HepG2 (cell line): Measurements from ENCODE around the gene SAMD4A. TPM values are rescaled to one million over a fixed set of nuclear protein-coding genes. Genes with fewer than 3 reads are reported as not detected.
A peak's percentile ranks its signal among the peaks of the same experiment; 100 is the strongest.

ENCODE experiments used
- ATAC-seq: fragments of 200-7000 bp; cut with Tn5 transposase; 3 replicates; pipeline ENCODE4 v1.9.1; 2020; ENCODE audit warnings: mild to moderate bottlenecking, moderate library complexity
- BruUV-seq: library from RNA; stranded (reverse); fragments of 400-500 nt; replicated peaks from 2 replicates; lab custom pipeline; 2021; lab: Mats Ljungman, UMichigan
- CTCF ChIA-PET: fragments of 300-600 bp; formaldehyde crosslinking; extraction: SDS; loops from one replicate; lab custom pipeline; 2021; ENCODE audit warnings: low total read pairs, inconsistent platforms, low intra/inter-chr PET ratio; lab: Yijun Ruan, JAX
- POLR2A ChIA-PET: fragments of 350-600 bp; sonication (Branson Sonifier 250); formaldehyde crosslinking; loops from one replicate; lab custom pipeline; 2020; ENCODE audit warnings: antibody characterized with exemption, inconsistent platforms; lab: Yijun Ruan, JAX
- DNase-seq: peaks from one replicate; pipeline ENCODE4 v3.0.0-alpha.2; 2015; ENCODE audit warnings: low spot score
- FAIRE-seq: peaks from 3 replicates; lab custom pipeline; 2011; peaks lifted over from hg19 to GRCh38; lab: Jason Lieb, UNC
- H2AFZ ChIP-seq: one replicate; pipeline ENCODE4 v1.6.1; 2011; ENCODE audit warnings: low read length, inconsistent platforms
- H3K27ac ChIP-seq: fragments of 300-600 bp; 3 replicates; pipeline ENCODE4 v1.8.0; 2011; ENCODE audit warnings: mixed run types, mild to moderate bottlenecking, mixed read lengths, low read length, inconsistent platforms; ENCODE audit not compliant: insufficient read depth; ENCODE audit errors: extremely low read length
- H3K27me3 ChIP-seq, 2 experiments: fragments of 200-600 bp in 1 of 2; 2 replicates in 1 of 2; 3 replicates in 1 of 2; pipeline versions ENCODE4 v1.6.0 to v1.8.0; 2011; ENCODE audit warnings: low read length in 2 of 2, mild to moderate bottlenecking in 2 of 2, moderate library complexity in 2 of 2, inconsistent platforms in 1 of 2; ENCODE audit not compliant: insufficient read depth in 2 of 2, control insufficient read depth in 1 of 2
- H3K36me3 ChIP-seq, 2 experiments: fragments of 200-600 bp in 1 of 2; replicated peaks in 1 of 2; 2 replicates in 1 of 2; 3 replicates in 1 of 2; pipeline versions ENCODE4 v1.5.1 to v1.8.0; 2011; ENCODE audit warnings: low read length in 2 of 2, inconsistent platforms in 1 of 2; ENCODE audit not compliant: insufficient read depth in 2 of 2, control insufficient read depth in 1 of 2
- H3K4me1 ChIP-seq: 2 replicates; pipeline ENCODE4 v1.5.1; 2012; ENCODE audit warnings: low read length, inconsistent platforms; ENCODE audit not compliant: insufficient read depth
- H3K4me2 ChIP-seq: 2 replicates; pipeline ENCODE4 v1.6.0; 2011; ENCODE audit warnings: low read depth, low read length, inconsistent platforms
- H3K4me3 ChIP-seq, 3 experiments: fragments of 200-600 bp in 1 of 3; sonication (generic), shearing (Covaris generic) in 1 of 3; replicated peaks in 1 of 3; 2 replicates each; pipeline ENCODE4 v1.5.1; 2011 to 2016; ENCODE audit warnings: low read length in 3 of 3, inconsistent platforms in 2 of 3, low read depth in 2 of 3, mild to moderate bottlenecking in 2 of 3, control low read depth in 1 of 3, mixed read lengths in 1 of 3; ENCODE audit not compliant: insufficient read depth in 1 of 3
- H3K79me2 ChIP-seq: one replicate; pipeline ENCODE4 v1.6.1; 2011; ENCODE audit warnings: low read length, inconsistent platforms; ENCODE audit not compliant: insufficient read depth
- H3K9ac ChIP-seq: 2 replicates; pipeline ENCODE4 v1.6.0; 2011; ENCODE audit warnings: mild to moderate bottlenecking, low read depth, low read length, inconsistent platforms; ENCODE audit not compliant: insufficient read depth
- H3K9me3 ChIP-seq: 2 replicates; pipeline ENCODE4 v1.5.1; 2012; ENCODE audit warnings: mild to moderate bottlenecking, low read length
- H4K20me1 ChIP-seq: 2 replicates; pipeline ENCODE4 v1.6.0; 2011; ENCODE audit warnings: inconsistent platforms, mild to moderate bottlenecking, low read length, moderate library complexity; ENCODE audit not compliant: insufficient read depth
- CBFB ChIP-seq: sonication (generic); formaldehyde crosslinking; IDR thresholded peaks from 2 replicates; pipeline ENCODE4 v1.4.0; 2020; ENCODE audit warnings: missing genetic modification reagents
- DZIP1 ChIP-seq: sonication (generic); formaldehyde crosslinking; IDR thresholded peaks from 2 replicates; pipeline ENCODE4 v1.5.0; 2020; ENCODE audit warnings: mild to moderate bottlenecking, missing genetic modification reagents
- HNRNPUL1 ChIP-seq: fragments of 200-400 bp; formaldehyde crosslinking; IDR thresholded peaks from 2 replicates; pipeline ENCODE4 v1.6.1; 2017; ENCODE audit warnings: low read depth, mild to moderate bottlenecking, low read length, moderate library complexity
- KDM1A ChIP-seq: IDR thresholded peaks from 2 replicates; pipeline ENCODE4 v1.6.1; 2016; ENCODE audit warnings: missing compliant biosample characterization
- MLLT10 ChIP-seq: sonication (generic); formaldehyde crosslinking; IDR thresholded peaks from 2 replicates; pipeline ENCODE4 v1.4.0; 2020; ENCODE audit warnings: missing genetic modification reagents
- RXRA ChIP-seq: sonication (generic); formaldehyde crosslinking; IDR thresholded peaks from 2 replicates; pipeline ENCODE4 v1.5.1; 2020; ENCODE audit warnings: missing genetic modification reagents
- SMAD9 ChIP-seq: sonication (generic); formaldehyde crosslinking; IDR thresholded peaks from 2 replicates; pipeline ENCODE4 v1.5.1; 2020; ENCODE audit warnings: mild to moderate bottlenecking, missing genetic modification reagents
- ZNF235 ChIP-seq: sonication (generic); formaldehyde crosslinking; IDR thresholded peaks from 2 replicates; pipeline ENCODE4 v1.8.1; 2023; ENCODE audit warnings: mild to moderate bottlenecking, missing genetic modification reagents, borderline replicate concordance
- ZNF282 ChIP-seq: fragments of 450-650 bp; IDR thresholded peaks from 2 replicates; pipeline ENCODE4 v1.6.1; 2018; ENCODE audit not compliant: partially characterized antibody
- ZNF317 ChIP-seq: sonication (generic); formaldehyde crosslinking; IDR thresholded peaks from 2 replicates; pipeline ENCODE4 v1.5.0; 2020; ENCODE audit warnings: mild to moderate bottlenecking, missing genetic modification reagents
- ZNF563 ChIP-seq: sonication (generic); formaldehyde crosslinking; IDR thresholded peaks from 2 replicates; pipeline ENCODE4 v1.8.0; 2022; ENCODE audit warnings: mild to moderate bottlenecking, moderate library complexity, missing genetic modification reagents
- ZNF788 ChIP-seq: sonication (generic); formaldehyde crosslinking; IDR thresholded peaks from 2 replicates; pipeline ENCODE4 v1.5.0; 2020; ENCODE audit warnings: mild to moderate bottlenecking, missing genetic modification reagents, borderline replicate concordance
- WGBS: methylation state at CpG from one replicate; pipeline ENCODE4 v1.1.6; 2017; ENCODE audit warnings: low lambda C conversion rate; 5-methylcytosine and 5-hydroxymethylcytosine counted together
- in situ Hi-C: cut with HindIII; loops from 2 replicates; pipeline ENCODE4 v1.10.0; 2017; ENCODE audit warnings: low pct_unique_long_range_greater_than_20kb; ENCODE audit not compliant: extremely low pct_ligation_motif_present
- intact Hi-C: fragments of 100-400 bp; cut with micrococcal nuclease; formaldehyde crosslinking; loops from one replicate; pipeline ENCODE4 v1.10.0; 2022; ENCODE audit not compliant: unreplicated experiment
- polyA plus RNA-seq, 8 experiments: library from polyadenylated mRNA; depleted of rRNA in 3 of 8; stranded (reverse) in 7 of 8; unstranded in 1 of 8; fragments of >200 nt; fragmentation: Illumina TruSeq in 4 of 8; extraction: Trizol in 4 of 8; gene quantifications; 2 replicates each; pipeline versions ENCODE4 v1.2.1 to v1.2.3, GENCODE V29; 2011 to 2016; ENCODE audit warnings: low read depth in 4 of 8, missing spikeins in 1 of 8, mixed read lengths in 1 of 8; ENCODE audit not compliant: insufficient read depth in 1 of 8
- total RNA-seq, 5 experiments: library from RNA; depleted of rRNA; stranded (reverse); fragments of >200 nt; fragmentation: Illumina TruSeq; extraction: Trizol; gene quantifications; 2 replicates each; pipeline ENCODE4 v1.2.3, GENCODE V29; 2016; ENCODE audit warnings: low read depth in 1 of 5

Gene SAMD4A
- total and polyA plus RNA-seq, 2 of the 13 experiments (the other 11 are each of a cell fraction or from before 2014, with no cell fraction given): 11.8 to 13.0 TPM

- no peak for TF ChIP-seq SMAD9 (CRISPR knock-in tag)
These were observed 230.6 kb downstream of the SAMD4A start (continued) for GRCh38 chr14:54797556-54797955.

GRCh38 chr14:54797986-54798385 lies 231.1 kb downstream of the SAMD4A start:
- ChIA-PET POLR2A (no interaction called here), CTCF (no interaction called here)
- Histone ChIP-seq H3K27ac (no peak overlapping the region), H4K20me1 (no peaks in the 10 kb centered on the region), H2AFZ (no peak overlapping the region), H3K79me2 (no peaks in the 10 kb centered on the region), H3K27me3 (no peaks in the 10 kb centered on the region; a peak in 1 of 5 replicates), H3K36me3 (no peaks in the 10 kb centered on the region), H3K9ac (no peak overlapping the region), H3K9me3 (peaks cover 9% of the 10 kb centered on the region; the same call in 1 of the 2 replicates), H3K4me1 (peaks cover 14% of the 10 kb centered on the region), H3K4me3 (no peak overlapping the region), H3K4me2 (no peak overlapping the region)
- 21% methylated on average over 4 of the region's 4 CpGs for WGBS
- TF ChIP-seq DZIP1 (CRISPR knock-in tag): no peak
- TF ChIP-seq MLLT10: no peak
- no peak for TF ChIP-seq ZNF235
- TF ChIP-seq KDM1A (CRISPR knock-in tag): no peak
- TF ChIP-seq ZNF788 (CRISPR knock-in tag): no peak
- no peak for TF ChIP-seq ZNF317 (CRISPR knock-in tag)
- TF ChIP-seq ZNF563 (CRISPR knock-in tag): no peak
- TF ChIP-seq CBFB (CRISPR knock-in tag): no peak
- no peak for TF ChIP-seq ZNF282
- no peak for TF ChIP-seq HNRNPUL1
- TF ChIP-seq RXRA (CRISPR knock-in tag): no peak
- peak; percentile 54 for ATAC-seq
- in situ Hi-C loops (no loop called here), intact Hi-C loops (no loop called here)
- BruUV-seq: no TSS peak
- FAIRE-seq: no peak
- DNase-seq: no peak
